PC-9 (cell line): ENCODE measurements around the gene ZNF362. TPM values are rescaled to one million over a fixed set of nuclear protein-coding genes. Genes with fewer than 3 reads are reported as not detected.

ENCODE experiments used
- BruUV-seq: library from RNA; stranded (reverse); fragments of 400-500 nt; replicated peaks from 2 replicates; lab custom pipeline; 2021; lab: Mats Ljungman, UMichigan
- CTCF ChIA-PET: fragments of 300-600 bp; sonication (Branson Sonifier 250); formaldehyde crosslinking; loops from one replicate; lab custom pipeline; 2022; ENCODE audit warnings: antibody characterized with exemption; lab: Charles Lee
- POLR2A ChIA-PET: fragments of 300-600 bp; sonication (Branson Sonifier 250); formaldehyde crosslinking; loops from one replicate; lab custom pipeline; 2022; ENCODE audit warnings: antibody characterized with exemption; ENCODE audit not compliant: unreplicated experiment; lab: Charles Lee
- DNase-seq, 2 experiments: peaks; one replicate each; pipeline versions ENCODE4 v3.0.0 to v3.0.0-alpha.2; 2015 to 2022; ENCODE audit warnings: mixed read lengths in 1 of 2
- H2AFZ ChIP-seq: fragments of 200-600 bp; sonication (generic); 2 replicates; pipeline ENCODE4 v1.8.1; 2017; ENCODE audit warnings: antibody characterized with exemption
- H3F3A ChIP-seq: fragments of 200-600 bp; sonication (generic); 2 replicates; pipeline ENCODE4 v1.8.1; 2017; ENCODE audit warnings: antibody characterized with exemption, mild to moderate bottlenecking, low read depth; ENCODE audit not compliant: insufficient read depth
- H3K27ac ChIP-seq: fragments of 200-600 bp; sonication (generic); 2 replicates; pipeline ENCODE4 v1.6.1; 2016; ENCODE audit warnings: mixed run types
- H3K27me3 ChIP-seq: fragments of 200-600 bp; sonication (generic); 2 replicates; pipeline ENCODE4 v1.6.1; 2016; ENCODE audit warnings: low read depth, mixed run types; ENCODE audit not compliant: insufficient read depth
- H3K36me3 ChIP-seq: fragments of 200-600 bp; sonication (generic); 2 replicates; pipeline ENCODE4 v1.6.1; 2016; ENCODE audit warnings: low read depth, mixed run types
- H3K4me1 ChIP-seq: fragments of 200-600 bp; sonication (generic); replicated peaks from 2 replicates; pipeline ENCODE4 v1.6.1; 2016; ENCODE audit warnings: mixed run types; ENCODE audit not compliant: insufficient read depth
- H3K4me2 ChIP-seq: fragments of 200-600 bp; sonication (generic); 2 replicates; pipeline ENCODE4 v1.6.1; 2017; ENCODE audit warnings: mixed run types
- H3K4me3 ChIP-seq: fragments of 200-600 bp; sonication (generic); 2 replicates; pipeline ENCODE4 v1.6.1; 2016; ENCODE audit warnings: mixed run types
- H3K79me2 ChIP-seq: fragments of 200-600 bp; sonication (generic); 2 replicates; pipeline ENCODE4 v1.6.1; 2017; ENCODE audit warnings: low read depth, mixed run types
- H3K9me2 ChIP-seq: fragments of 200-600 bp; sonication (generic); 2 replicates; pipeline ENCODE4 v1.8.1; 2017; ENCODE audit warnings: mild to moderate bottlenecking; ENCODE audit not compliant: insufficient read depth
- H3K9me3 ChIP-seq: fragments of 200-600 bp; sonication (generic); 2 replicates; pipeline ENCODE4 v1.8.1; 2016; ENCODE audit warnings: low read depth; ENCODE audit not compliant: insufficient read depth
- H4K20me1 ChIP-seq: fragments of 200-600 bp; sonication (generic); 2 replicates; pipeline ENCODE4 v1.8.1; 2017; ENCODE audit not compliant: insufficient read depth
- EZH2 ChIP-seq: fragments of 200-600 bp; sonication (generic); IDR thresholded peaks from 2 replicates; pipeline ENCODE4 v1.8.0; 2017; ENCODE audit warnings: antibody characterized with exemption, low read depth
- intact Hi-C: fragments of 100-400 bp; cut with micrococcal nuclease; formaldehyde crosslinking; loops from one replicate; pipeline ENCODE4 v1.10.0; 2022; ENCODE audit not compliant: unreplicated experiment
- total RNA-seq: library from RNA; stranded (reverse); gene quantifications from 2 replicates; pipeline ENCODE4 v1.2.3, GENCODE V29; 2021
- TF ChIP-seq, protein P1 (sequence below): fragments of 200-600 bp; sonication (generic); conservative IDR thresholded peaks from 2 replicates; pipeline ENCODE4 v1.6.1; 2017; ENCODE audit warnings: mixed run types, antibody characterized with exemption, mild to moderate bottlenecking, moderate library complexity

ZNF362 gene
- total RNA-seq, 1 experiment from 2014 or later: 33.1 TPM

DNA sequence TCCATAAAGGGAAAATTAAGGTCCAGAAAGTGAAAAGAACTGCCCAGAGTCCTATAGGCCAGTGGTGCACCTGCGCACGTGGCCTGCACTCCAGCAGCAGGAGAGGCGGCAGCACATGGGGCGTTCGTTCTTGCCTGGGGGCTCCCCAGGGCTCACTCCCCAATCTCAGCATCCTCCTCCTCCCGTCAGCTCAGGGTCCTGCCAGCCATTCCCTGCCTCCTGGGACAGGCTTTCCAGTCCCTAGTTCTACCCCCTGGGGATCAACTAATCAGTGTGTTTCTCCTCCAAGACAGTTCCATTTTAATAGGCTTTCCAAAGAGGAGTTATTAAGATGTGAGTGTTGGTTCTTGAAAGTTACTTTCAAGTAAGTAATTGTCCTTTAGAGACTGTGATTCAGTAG is 65.8 kb downstream of the ZNF362 start:
- no peak for DNase-seq
- ChIA-PET CTCF (no interaction called here), POLR2A (no interaction called here)
- Histone ChIP-seq H3K9me3 (no peaks in the 10 kb centered on the region), H4K20me1 (peaks cover 19% of the 10 kb centered on the region), H3K27ac (no peak overlapping the region), H3K9me2 (no peaks in the 10 kb centered on the region), H2AFZ (no peak overlapping the region), H3F3A (peaks cover 49% of the 10 kb centered on the region; the same call in 1 of the 2 replicates), H3K27me3 (no peaks in the 10 kb centered on the region), H3K4me2 (no peak overlapping the region), H3K79me2 (no peaks in the 10 kb centered on the region), H3K4me3 (no peak overlapping the region), H3K4me1 (no peaks in the 10 kb centered on the region), H3K36me3 (peaks cover 27% of the 10 kb centered on the region)
- no TSS peak for BruUV-seq
- TF ChIP-seq, protein P1, sequence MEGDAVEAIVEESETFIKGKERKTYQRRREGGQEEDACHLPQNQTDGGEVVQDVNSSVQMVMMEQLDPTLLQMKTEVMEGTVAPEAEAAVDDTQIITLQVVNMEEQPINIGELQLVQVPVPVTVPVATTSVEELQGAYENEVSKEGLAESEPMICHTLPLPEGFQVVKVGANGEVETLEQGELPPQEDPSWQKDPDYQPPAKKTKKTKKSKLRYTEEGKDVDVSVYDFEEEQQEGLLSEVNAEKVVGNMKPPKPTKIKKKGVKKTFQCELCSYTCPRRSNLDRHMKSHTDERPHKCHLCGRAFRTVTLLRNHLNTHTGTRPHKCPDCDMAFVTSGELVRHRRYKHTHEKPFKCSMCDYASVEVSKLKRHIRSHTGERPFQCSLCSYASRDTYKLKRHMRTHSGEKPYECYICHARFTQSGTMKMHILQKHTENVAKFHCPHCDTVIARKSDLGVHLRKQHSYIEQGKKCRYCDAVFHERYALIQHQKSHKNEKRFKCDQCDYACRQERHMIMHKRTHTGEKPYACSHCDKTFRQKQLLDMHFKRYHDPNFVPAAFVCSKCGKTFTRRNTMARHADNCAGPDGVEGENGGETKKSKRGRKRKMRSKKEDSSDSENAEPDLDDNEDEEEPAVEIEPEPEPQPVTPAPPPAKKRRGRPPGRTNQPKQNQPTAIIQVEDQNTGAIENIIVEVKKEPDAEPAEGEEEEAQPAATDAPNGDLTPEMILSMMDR: no peak
- no peak for TF ChIP-seq EZH2
- intact Hi-C loops: no loop called here

DNA sequence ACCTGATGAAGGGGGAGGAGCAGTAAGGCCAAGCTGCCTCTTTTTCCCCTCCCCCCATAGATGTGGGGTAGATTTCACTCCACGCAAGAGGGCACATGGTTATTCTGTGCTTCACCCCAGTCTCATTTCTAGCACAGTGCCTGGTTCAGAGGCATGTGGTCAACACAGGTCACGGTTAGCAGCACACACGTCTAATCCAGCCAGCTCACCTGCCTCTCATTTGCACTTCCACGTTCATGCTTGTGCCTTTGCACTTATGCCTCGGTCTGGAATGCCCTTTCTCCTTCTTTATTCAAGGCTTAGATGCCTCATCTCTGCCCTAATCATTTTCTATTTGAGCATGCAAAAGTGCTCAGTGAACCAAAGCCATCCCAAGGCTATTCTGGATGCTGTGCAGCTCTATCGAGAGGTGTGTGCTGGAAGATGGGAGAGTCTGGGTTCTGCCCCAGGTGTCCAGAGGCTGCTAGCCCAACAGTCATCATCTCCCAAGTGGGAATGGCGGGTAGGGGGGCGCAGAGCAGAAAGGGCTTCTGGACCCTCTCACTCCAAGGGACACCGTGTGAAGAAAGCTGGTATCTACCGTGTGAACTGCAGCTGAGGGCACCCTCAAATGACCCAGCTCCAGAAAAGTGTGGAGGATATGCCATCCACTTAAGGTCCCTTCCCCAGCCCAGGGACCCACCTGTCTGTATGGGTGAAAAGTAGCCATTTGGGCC is 66.7 kb downstream of the ZNF362 start:
- H3K4me3 ChIP-seq: no peak overlapping the region
- peaks cover 36% of the 10 kb centered on the region for H3K36me3 ChIP-seq
- no peak overlapping the region for H3K27ac ChIP-seq
- POLR2A ChIA-PET: interaction anchor here (0.6 kb wide), 1 partner anchor 24 kb away, joined by 3 read pairs; no protein-coding TSS in a partner anchor
- H3K27me3 ChIP-seq: no peaks in the 10 kb centered on the region
- peaks cover 22% of the 10 kb centered on the region for H4K20me1 ChIP-seq
- H2AFZ ChIP-seq: no peak overlapping the region
- CTCF ChIA-PET: no interaction called here
- TF ChIP-seq EZH2: no peak
- TF ChIP-seq, protein P1: no peak
- no peaks in the 10 kb centered on the region for H3K79me2 ChIP-seq
- H3K9me3 ChIP-seq: no peaks in the 10 kb centered on the region
- intact Hi-C loops: no loop called here
- H3K4me1 ChIP-seq: no peaks in the 10 kb centered on the region
- BruUV-seq: no TSS peak
- no peak for DNase-seq
- H3F3A ChIP-seq: peaks cover 57% of the 10 kb centered on the region; the same call in 1 of the 2 replicates
- no peaks in the 10 kb centered on the region for H3K9me2 ChIP-seq
- H3K4me2 ChIP-seq: no peak overlapping the region

DNA sequence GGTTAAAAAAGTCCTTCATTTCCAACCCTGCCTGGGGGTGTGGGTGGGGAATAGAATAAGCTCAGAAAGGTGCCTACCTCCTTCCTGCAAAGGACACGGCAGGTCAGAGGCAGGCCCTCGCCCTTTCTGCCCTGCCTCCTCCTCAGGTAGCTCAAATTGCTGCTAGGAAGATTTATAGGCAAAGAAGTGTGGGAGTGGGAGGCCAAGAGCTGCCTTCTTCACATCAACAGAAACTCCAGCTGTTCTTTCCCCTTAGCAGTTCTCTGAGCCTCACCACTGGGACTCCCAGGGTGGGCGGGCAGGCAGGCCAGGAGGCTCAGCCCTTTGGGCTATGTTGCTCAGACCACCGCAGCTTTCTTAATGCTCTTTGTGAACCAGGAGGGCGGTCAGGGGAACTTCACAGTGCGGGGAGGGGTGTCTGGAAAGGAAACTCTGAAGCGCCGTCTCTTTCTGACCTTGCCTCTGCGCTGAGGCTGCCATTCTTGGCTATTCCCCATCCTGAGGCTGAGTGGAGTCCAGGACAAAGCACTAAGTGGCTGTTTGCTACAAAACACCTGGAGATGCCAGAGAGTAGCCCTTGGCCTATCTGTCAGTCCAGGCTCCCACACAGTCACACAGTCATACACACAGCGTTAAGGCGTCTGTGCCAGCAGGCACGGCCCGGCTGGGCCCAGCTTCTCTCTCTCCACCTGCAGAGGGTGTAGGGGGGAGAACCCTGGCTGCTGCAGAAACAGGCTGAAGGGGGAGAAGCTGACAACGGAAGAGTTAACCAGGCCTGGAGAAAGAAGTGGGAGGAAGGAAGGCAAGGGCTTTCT is 67.6 kb downstream of the ZNF362 start:
- Histone ChIP-seq H3K9me2 (no peaks in the 10 kb centered on the region), H3K4me2 (no peak overlapping the region), H4K20me1 (peaks cover 29% of the 10 kb centered on the region), H3K4me1 (no peaks in the 10 kb centered on the region), H2AFZ (no peak overlapping the region), H3F3A (peaks cover 62% of the 10 kb centered on the region; the same call in 1 of the 2 replicates), H3K27me3 (no peaks in the 10 kb centered on the region), H3K4me3 (no peak overlapping the region), H3K36me3 (peaks cover 44% of the 10 kb centered on the region), H3K27ac (no peak overlapping the region), H3K79me2 (no peaks in the 10 kb centered on the region), H3K9me3 (no peaks in the 10 kb centered on the region)
- no peak for DNase-seq
- ChIA-PET CTCF (no interaction called here), POLR2A (no interaction called here)
- no TSS peak for BruUV-seq
- intact Hi-C loops: no loop called here
- TF ChIP-seq EZH2: no peak
- TF ChIP-seq, protein P1: no peak
